M059J (cell line): ENCODE results near the gene PTPRO. TPM values are rescaled to one million over a fixed set of nuclear protein-coding genes. Genes with fewer than 3 reads are reported as not detected.

Experiments
- DNase-seq: peaks from one replicate; pipeline ENCODE4 v3.0.0-alpha.2; 2012; ENCODE audit warnings: low read depth
- total RNA-seq: library from RNA; depleted of rRNA; stranded (reverse); fragments of >200 nt; shearing (Covaris generic); gene quantifications from 2 replicates; pipeline ENCODE4 v1.2.3, GENCODE V29; 2014; rRNA removed

Gene PTPRO
- total RNA-seq, 1 experiment from 2014 or later = 0.02 TPM

DNA sequence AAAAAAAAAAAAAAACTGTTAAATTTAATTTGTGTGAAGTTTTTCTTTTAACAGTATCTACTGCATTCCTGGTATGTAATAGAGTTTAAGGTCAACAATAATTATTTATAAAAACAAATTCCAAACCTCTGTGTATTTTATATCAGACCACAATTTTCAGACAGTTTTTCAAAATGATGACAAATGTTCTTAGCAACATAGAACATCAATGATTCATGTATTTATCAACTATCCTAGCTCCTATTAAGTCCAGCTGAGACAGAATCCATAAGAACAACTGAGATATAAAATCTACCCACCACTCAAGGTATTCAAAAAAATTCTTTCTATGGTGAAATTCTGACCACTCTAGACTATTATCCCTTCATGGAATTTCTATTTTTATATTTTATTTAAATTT is 322.4 kb downstream of the PTPRO start:
- peak; percentile 70 for DNase-seq

DNA sequence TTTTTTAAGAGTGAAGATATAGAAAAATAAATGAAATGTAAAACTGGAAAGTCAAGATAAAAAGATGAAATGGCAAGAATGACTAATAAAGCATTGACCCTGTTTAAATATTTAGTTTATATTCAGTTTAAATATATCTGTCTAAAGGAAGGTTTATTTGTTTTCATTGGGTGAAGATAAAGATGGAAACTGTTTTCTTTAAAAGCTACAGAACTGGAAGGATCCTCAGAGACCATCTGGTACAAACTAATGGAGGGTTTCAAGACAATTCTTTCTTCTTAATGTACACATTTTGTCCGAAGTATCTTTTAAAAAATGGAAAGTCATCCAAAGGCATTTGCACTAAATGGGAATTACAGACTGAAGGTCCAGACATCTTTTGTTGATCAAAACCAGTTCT is 324.3 kb downstream of the PTPRO start:
- DNase-seq = no peak

Other genes with a start within 250 kb of the PTPRO start
- gene RERG, start 101.1 kb upstream of the PTPRO start, total RNA-seq = 1.4 TPM in 1 of 2 replicates, not detected in the other